Thymus (tissue), 11 donors: ENCODE data around the gene VTI1A. TPM values are rescaled to one million over a fixed set of nuclear protein-coding genes. Genes with fewer than 3 reads are reported as not detected.

ENCODE experiments used
- DNase-seq, 9 donors: peaks; one replicate each; pipeline ENCODE4 v3.0.0-alpha.2; 2013; ENCODE audit warnings: low spot score in 9 of 9, low read depth in 6 of 9, missing footprints in 1 of 9
- H3K27ac ChIP-seq, 2 donors: one replicate each; pipeline ENCODE4 v1.5.1; 2013; ENCODE audit warnings: control low read depth in 1 of 2, low read depth in 1 of 2, low read length in 1 of 2, mild to moderate bottlenecking in 1 of 2, moderate library complexity in 1 of 2
- H3K27me3 ChIP-seq, 2 donors: one replicate each; pipeline ENCODE4 v1.5.1; 2013; ENCODE audit warnings: low read length in 1 of 2; ENCODE audit not compliant: control insufficient read depth in 2 of 2, insufficient read depth in 1 of 2
- H3K36me3 ChIP-seq, 2 donors: one replicate each; pipeline ENCODE4 v1.5.1; 2013; ENCODE audit warnings: low read length in 1 of 2, mild to moderate bottlenecking in 1 of 2, moderate library complexity in 1 of 2; ENCODE audit not compliant: control insufficient read depth in 2 of 2, insufficient read depth in 2 of 2
- H3K4me1 ChIP-seq, 2 donors: one replicate each; pipeline ENCODE4 v1.5.1; 2013; ENCODE audit warnings: low read length in 2 of 2; ENCODE audit not compliant: control insufficient read depth in 2 of 2, insufficient read depth in 2 of 2
- H3K4me3 ChIP-seq, 2 donors: one replicate each; pipeline ENCODE4 v1.5.1; 2013; ENCODE audit warnings: low read length in 2 of 2, control low read depth in 1 of 2, mild to moderate bottlenecking in 1 of 2
- H3K9me3 ChIP-seq, 2 donors: one replicate each; pipeline ENCODE4 v1.5.1; 2013; ENCODE audit warnings: low read length in 1 of 2, mild to moderate bottlenecking in 1 of 2; ENCODE audit not compliant: control insufficient read depth in 2 of 2, insufficient read depth in 1 of 2
- WGBS: extraction: QIAGEN DNeasy Blood & Tissue Kit; methylation state at CpG from one replicate; pipeline ENCODE4 v1.1.7; 2013; 5-methylcytosine and 5-hydroxymethylcytosine counted together
- polyA plus RNA-seq: library from polyadenylated mRNA; stranded (reverse); fragments of 200-250 nt; gene quantifications from one replicate; pipeline ENCODE4 v1.2.3, GENCODE V29; 2013
- total RNA-seq: library from RNA; stranded (reverse); fragments of 120-200 nt; gene quantifications from one replicate; pipeline ENCODE4 v1.2.4, GENCODE V29; 2013
- donor health status: healthy.

Gene VTI1A
- total and polyA plus RNA-seq, 2 donors, result 15.9 to 27.0 TPM

GRCh38 chr10:112765717-112766235, 318.8 kb downstream of the VTI1A start:
- H3K4me3 ChIP-seq, result no peak overlapping the region
- H3K4me1 ChIP-seq, result no peaks in the 10 kb centered on the region
- no peaks in the 10 kb centered on the region for H3K27me3 ChIP-seq
- no peaks in the 10 kb centered on the region for H3K9me3 ChIP-seq
- DNase-seq, result no peak
- H3K27ac ChIP-seq, result no peak overlapping the region
- H3K36me3 ChIP-seq, result no peaks in the 10 kb centered on the region
- WGBS, result 97% methylated on average over 5 of the region's 5 CpGs

DNA sequence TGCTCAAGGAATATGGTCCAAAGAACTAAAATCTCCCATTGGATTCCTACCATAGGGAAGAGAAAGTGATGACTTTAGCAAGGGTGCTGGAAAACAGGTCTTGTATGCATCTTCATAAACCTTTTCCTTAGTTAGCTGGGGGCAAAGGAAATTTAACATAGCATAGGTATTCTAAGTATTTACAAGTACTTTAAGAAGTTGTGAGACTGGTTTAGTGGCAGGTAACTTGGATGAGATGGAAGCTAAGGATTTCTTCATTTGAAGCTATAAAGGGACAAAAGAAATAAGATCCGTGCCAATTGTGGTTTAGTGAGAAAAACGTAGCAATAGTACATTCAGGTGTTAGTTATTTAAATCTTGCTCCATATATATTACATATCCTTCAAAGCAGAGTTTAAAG, 319.6 kb downstream of the VTI1A start:
- no peaks in the 10 kb centered on the region for H3K4me1 ChIP-seq
- H3K27me3 ChIP-seq, result no peaks in the 10 kb centered on the region
- 93% methylated on average over 2 of the region's 2 CpGs for WGBS
- no peak overlapping the region for H3K4me3 ChIP-seq
- no peaks in the 10 kb centered on the region for H3K36me3 ChIP-seq
- H3K27ac ChIP-seq, result no peak overlapping the region
- H3K9me3 ChIP-seq, result no peaks in the 10 kb centered on the region
- DNase-seq, result no peak

GRCh38 chr10:112767156-112767555, 320.1 kb downstream of the VTI1A start:
- Histone ChIP-seq H3K4me1 (no peaks in the 10 kb centered on the region), H3K4me3 (no peak overlapping the region), H3K9me3 (no peaks in the 10 kb centered on the region), H3K27ac (no peak overlapping the region), H3K27me3 (no peaks in the 10 kb centered on the region), H3K36me3 (no peaks in the 10 kb centered on the region)
- 98% methylated on average over 2 of the region's 2 CpGs for WGBS
- DNase-seq, result no peak

DNA sequence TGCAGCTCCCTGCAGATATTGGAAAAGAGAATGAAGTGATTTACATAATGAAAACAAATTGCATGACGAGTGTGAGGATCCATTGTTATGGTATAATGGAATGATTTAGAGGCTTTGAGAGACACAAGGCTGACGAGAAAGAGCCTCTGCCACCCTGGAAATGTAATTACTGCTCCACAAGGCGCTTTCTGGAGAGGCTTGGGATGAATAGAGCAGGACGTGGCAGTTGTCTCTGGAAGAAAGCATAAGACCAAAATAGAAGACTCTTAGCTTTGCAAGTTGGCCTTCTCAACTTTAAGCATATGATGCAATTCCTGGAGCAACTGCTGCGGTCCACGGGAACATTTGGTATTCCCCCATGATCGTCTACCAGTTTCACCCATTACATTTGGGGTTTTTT, 321.1 kb downstream of the VTI1A start:
- Histone ChIP-seq H3K4me1 (no peaks in the 10 kb centered on the region), H3K27me3 (no peaks in the 10 kb centered on the region), H3K4me3 (no peak overlapping the region), H3K9me3 (no peaks in the 10 kb centered on the region), H3K27ac (no peak overlapping the region), H3K36me3 (no peaks in the 10 kb centered on the region)
- no peak for DNase-seq
- 96% methylated on average over 7 of the region's 7 CpGs for WGBS

- Histone ChIP-seq H3K4me3 (no peak overlapping the region), H3K36me3 (no peaks in the 10 kb centered on the region), H3K4me1 (no peaks in the 10 kb centered on the region), H3K27me3 (no peaks in the 10 kb centered on the region), H3K27ac (no peak overlapping the region), H3K9me3 (no peaks in the 10 kb centered on the region)
- WGBS, result 98% methylated on average over 2 of the region's 2 CpGs
- DNase-seq, result no peak
Observed at GRCh38 chr10:112769081-112769480, 322.1 kb downstream of the VTI1A start.

- H3K27me3 ChIP-seq, result no peaks in the 10 kb centered on the region
- no peak overlapping the region for H3K27ac ChIP-seq
- 98% methylated on average over 6 of the region's 6 CpGs for WGBS
- H3K36me3 ChIP-seq, result no peaks in the 10 kb centered on the region
- H3K9me3 ChIP-seq, result no peaks in the 10 kb centered on the region
- H3K4me1 ChIP-seq, result no peaks in the 10 kb centered on the region
- no peak overlapping the region for H3K4me3 ChIP-seq
- no peak for DNase-seq
Observed at GRCh38 chr10:112769611-112770370, 322.8 kb downstream of the VTI1A start.

DNA sequence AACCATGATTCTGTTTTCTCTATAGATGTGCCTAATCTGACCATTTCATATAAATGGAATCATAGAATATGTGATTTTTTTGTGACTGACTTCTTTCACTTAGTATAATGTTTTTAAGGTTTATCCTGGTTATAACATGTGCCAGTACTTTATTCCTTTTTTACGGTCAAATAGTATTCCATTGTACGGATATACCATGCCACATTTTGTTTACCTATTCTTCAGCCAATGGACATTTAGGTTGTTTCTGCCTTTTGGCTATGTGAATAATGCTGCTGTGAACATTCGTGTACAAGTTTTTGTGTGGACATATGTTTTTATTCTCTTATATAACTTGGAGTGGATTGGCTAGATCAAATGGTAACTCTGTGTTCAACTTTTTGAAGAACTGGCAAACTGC, 324.7 kb downstream of the VTI1A start:
- Histone ChIP-seq H3K27me3 (no peaks in the 10 kb centered on the region), H3K4me1 (no peaks in the 10 kb centered on the region), H3K27ac (no peak overlapping the region), H3K4me3 (no peak overlapping the region), H3K9me3 (no peaks in the 10 kb centered on the region), H3K36me3 (no peaks in the 10 kb centered on the region)
- 82% methylated on average over 3 of the region's 3 CpGs for WGBS
- no peak for DNase-seq

DNA sequence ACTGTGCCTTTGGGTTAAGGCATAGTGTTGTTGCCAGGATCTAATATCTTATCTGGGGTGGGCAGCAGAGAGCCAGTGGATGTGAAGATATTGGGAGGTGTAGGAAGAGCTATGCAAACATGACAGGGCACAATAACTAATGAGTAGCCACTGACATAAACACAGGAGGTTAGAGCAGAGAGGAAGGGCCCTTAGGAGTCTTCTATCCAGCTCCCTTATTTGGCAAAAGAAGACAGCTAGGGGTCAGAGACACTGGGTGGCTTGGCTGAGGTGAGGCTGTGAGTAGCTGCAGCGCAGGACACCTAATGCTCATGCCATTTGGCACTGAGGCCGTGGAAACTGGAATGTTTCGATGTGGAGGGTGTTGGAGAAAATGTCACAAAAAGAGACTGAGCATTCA, 326.8 kb downstream of the VTI1A start:
- H3K4me1 ChIP-seq, result no peaks in the 10 kb centered on the region

DNA sequence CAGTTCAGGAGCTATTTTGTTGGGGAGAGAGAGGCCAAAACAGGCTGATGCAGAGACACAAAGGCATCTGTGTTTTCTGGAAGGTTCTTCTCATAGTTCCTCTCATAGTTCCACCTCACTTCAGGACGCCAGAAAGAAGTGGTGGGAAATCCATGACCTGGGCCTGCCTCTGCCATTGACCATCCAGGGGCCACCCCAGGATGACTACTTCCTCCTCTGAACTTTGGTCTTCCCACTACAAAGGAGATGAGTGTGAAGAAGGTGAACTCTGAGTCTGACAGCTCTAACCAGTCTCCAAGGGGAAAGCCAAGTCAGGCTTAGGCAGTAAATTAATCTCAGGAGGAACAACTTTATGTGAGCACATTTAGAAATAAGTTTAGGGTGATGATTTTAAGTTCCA, 327.2 kb downstream of the VTI1A start:
- H3K4me1 ChIP-seq, result no peaks in the 10 kb centered on the region
- H3K27ac ChIP-seq, result no peak overlapping the region
- H3K36me3 ChIP-seq, result no peaks in the 10 kb centered on the region
- DNase-seq, result no peak
- WGBS, result 100% methylated on average over 1 of the region's 1 CpG
- no peak overlapping the region for H3K4me3 ChIP-seq
- no peaks in the 10 kb centered on the region for H3K27me3 ChIP-seq
- H3K9me3 ChIP-seq, result no peaks in the 10 kb centered on the region

More for the DNA sequence above, 326.8 kb downstream of the VTI1A start:
- no peak overlapping the region for H3K27ac ChIP-seq
- no peaks in the 10 kb centered on the region for H3K27me3 ChIP-seq
- WGBS, result 100% methylated on average over 3 of the region's 3 CpGs
- no peak overlapping the region for H3K4me3 ChIP-seq
- no peaks in the 10 kb centered on the region for H3K36me3 ChIP-seq
- no peaks in the 10 kb centered on the region for H3K9me3 ChIP-seq
- no peak for DNase-seq
